T-helper 2 cell (primary cell): ENCODE data around the gene ITPKA.
"Not testable (repeated sequence)": the region's sequence is repeated elsewhere in the genome, so short reads cannot be mapped to it uniquely, and the experiment has no call there.

Source experiments
- DNase-seq, 5 experiments: peaks; one replicate each; pipeline versions ENCODE4 v3.0.0 to v3.0.0-alpha.2; 2012 to 2022
- total RNA-seq, 2 donors: gene quantifications; one replicate each; lab custom pipeline; 2026; lab: John Stamatoyannopoulos, UW

Gene ITPKA
- total RNA-seq = 0.13 to 0.62 reads per million in 2 donors

GRCh38 chr15:41493205-41493901 lies at the start of gene ITPKA:
Gene ITPKA, plus strand, starts transcription at chr15:41493874. Its CDS starts 54 bp downstream, at chr15:41493928.
- DNase-seq = peak; percentile 62 to 85 (median 65)

GRCh38 chr15:41445399-41445798 lies 48.3 kb upstream of the ITPKA start:
- DNase-seq = no peak

- DNase-seq = peak in 1 of 5 experiments; percentile 10
Measured at GRCh38 chr15:41462084-41462795, 31.4 kb upstream of the ITPKA start.

- DNase-seq = no peak
Measured at GRCh38 chr15:41464889-41465580, 28.6 kb upstream of the ITPKA start.

GRCh38 chr15:41465822-41466421 lies 27.8 kb upstream of the ITPKA start:
- DNase-seq = peak in 2 of 5 experiments; percentile 25 to 62

GRCh38 chr15:41466711-41467110 lies 27.0 kb upstream of the ITPKA start:
- peak in 1 of 5 experiments; percentile 42 for DNase-seq

GRCh38 chr15:41469644-41470043 lies 24.0 kb upstream of the ITPKA start:
- not testable (repeated sequence) for DNase-seq

GRCh38 chr15:41473418-41473817 lies 20.3 kb upstream of the ITPKA start:
- no peak for DNase-seq

GRCh38 chr15:41474436-41474835 lies 19.2 kb upstream of the ITPKA start:
- no peak for DNase-seq

- no peak for DNase-seq
Measured at GRCh38 chr15:41474941-41475340, 18.7 kb upstream of the ITPKA start.

GRCh38 chr15:41476416-41477048 lies 17.1 kb upstream of the ITPKA start:
- no peak for DNase-seq

- DNase-seq = no peak
Measured at GRCh38 chr15:41480396-41481140, 13.1 kb upstream of the ITPKA start.

GRCh38 chr15:41482110-41482877 lies 11.4 kb upstream of the ITPKA start:
- DNase-seq = no peak

- DNase-seq = peak in 2 of 5 experiments; percentile 52 to 71
Measured at GRCh38 chr15:41483115-41483514, 10.6 kb upstream of the ITPKA start.

- peak in 2 of 5 experiments; percentile 42 to 75 for DNase-seq
Measured at GRCh38 chr15:41483519-41483918, 10.2 kb upstream of the ITPKA start.

- DNase-seq = no peak
Measured at GRCh38 chr15:41484937-41485625, 8.6 kb upstream of the ITPKA start.

- DNase-seq = no peak
Measured at GRCh38 chr15:41486286-41486685, 7.4 kb upstream of the ITPKA start.

GRCh38 chr15:41487381-41487780 lies 6.3 kb upstream of the ITPKA start:
- no peak for DNase-seq

GRCh38 chr15:41487802-41488201 lies 5.9 kb upstream of the ITPKA start:
- DNase-seq = peak in 1 of 5 experiments; percentile 81

GRCh38 chr15:41489641-41490040 lies 4.0 kb upstream of the ITPKA start:
- no peak for DNase-seq
